NCI-H82 (cell line): ENCODE measurements around the gene ZNF335.
A peak's percentile ranks its signal among the peaks of the same experiment; 100 is the strongest.

Experiments
- DNase-seq: peaks from one replicate; lab custom pipeline; 2025; lab: John Stamatoyannopoulos, UW

The ZNF335 gene

GRCh38 chr20:45951925-45952834 is 19.8 kb downstream of the ZNF335 start:
- DNase-seq, result no peak

DNA sequence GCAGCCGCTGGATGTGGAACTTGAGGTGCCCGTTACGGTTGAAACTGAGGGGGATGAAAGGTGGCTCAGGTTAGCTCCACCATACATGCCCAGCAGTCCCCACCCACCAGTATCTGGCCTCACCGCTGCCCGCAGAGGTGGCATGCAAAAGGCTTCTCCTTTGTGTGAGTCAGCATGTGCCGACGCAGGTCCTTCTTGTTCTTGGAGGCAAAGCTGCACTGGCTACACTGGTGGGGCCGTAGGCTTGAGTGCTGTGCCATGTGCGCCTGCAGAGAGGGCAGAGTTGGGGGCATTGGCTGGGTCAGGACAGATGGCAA is 21.7 kb downstream of the ZNF335 start:
- DNase-seq, result no peak

GRCh38 chr20:45949542-45950329 is 22.3 kb downstream of the ZNF335 start:
- DNase-seq, result peak; percentile 28

DNA sequence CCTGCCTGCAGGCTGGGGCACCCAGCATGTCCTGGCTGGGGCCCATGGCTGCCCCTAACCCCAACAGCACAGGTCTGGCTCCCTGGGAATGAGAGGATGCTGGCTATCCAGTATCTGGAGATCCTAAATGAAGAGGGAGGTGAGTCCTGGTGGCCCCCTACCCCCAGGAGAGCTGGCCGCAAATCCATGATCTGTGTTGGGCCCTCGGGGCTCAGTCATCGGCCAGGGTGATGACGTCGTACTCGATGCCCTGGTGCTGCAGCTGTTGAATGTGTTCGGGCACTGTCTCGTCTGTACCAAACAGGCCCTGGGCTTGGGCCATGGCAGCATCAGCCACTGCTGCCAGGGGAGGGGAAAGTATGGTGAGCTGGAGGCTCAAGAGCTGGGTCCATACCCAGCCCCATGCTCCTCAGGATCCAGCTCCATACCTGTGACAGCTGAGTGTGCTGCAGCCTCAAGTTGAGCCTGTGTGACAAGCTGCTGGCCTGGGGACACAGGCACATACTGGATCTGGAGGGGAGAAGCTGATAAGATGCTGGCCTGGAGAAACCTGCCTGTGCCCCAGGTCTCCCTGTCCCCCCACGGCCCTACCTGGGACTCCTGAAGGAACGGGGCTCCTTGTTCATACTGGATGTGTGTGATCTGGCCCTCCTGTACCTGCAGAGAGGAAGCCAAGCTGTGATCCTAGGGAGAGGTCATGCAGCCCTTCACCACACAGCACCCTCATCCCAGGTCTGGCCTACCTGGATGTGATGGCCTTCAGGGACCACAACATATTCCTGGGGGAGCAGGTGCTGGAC is 23.1 kb downstream of the ZNF335 start:
- DNase-seq, result no peak

GRCh38 chr20:45948261-45948733 is 23.7 kb downstream of the ZNF335 start:
- DNase-seq, result no peak

GRCh38 chr20:45947110-45947866 is 24.7 kb downstream of the ZNF335 start:
- no peak for DNase-seq

DNA sequence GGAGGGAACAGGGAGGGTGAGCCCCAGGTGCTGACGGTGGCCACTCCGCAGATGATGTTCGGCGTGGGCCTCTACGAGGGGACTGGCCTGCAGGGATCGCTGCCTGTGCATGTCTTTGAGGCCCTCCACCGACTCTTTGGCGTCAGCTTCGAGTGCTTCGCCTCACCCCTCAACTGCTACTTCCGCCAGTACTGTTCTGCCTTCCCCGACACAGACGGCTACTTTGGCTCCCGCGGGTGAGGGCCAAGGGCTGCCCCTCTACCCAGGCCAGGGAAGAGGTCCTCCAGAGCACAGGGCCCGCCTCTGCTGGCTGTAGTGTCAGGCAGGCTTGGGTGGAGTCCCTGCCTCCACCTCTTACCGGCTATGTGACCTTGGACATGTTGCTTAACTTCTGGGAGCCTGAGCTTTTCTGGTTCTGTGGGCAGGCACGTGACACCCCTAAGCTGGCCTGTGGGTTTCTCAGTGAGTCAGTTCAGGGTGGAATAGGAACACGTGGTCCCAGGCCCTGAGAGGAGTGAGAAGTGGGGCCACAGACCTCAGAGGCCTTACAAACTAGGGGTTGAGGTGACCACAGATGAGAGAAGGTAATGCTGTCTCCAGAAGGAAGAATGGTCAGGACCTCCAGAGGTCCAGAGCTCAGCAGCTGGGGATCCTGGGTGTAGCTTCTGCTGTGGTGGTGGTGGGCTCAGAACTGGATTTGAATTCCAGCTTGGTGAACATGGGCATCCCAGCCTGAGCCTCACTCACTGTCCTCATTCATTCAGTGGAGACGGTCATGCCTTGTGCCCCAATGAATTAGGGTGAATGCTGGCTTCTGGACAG is 25.6 kb downstream of the ZNF335 start:
- DNase-seq, result no peak

- no peak for DNase-seq
Measured at GRCh38 chr20:45945678-45946148, 26.3 kb downstream of the ZNF335 start.

DNA sequence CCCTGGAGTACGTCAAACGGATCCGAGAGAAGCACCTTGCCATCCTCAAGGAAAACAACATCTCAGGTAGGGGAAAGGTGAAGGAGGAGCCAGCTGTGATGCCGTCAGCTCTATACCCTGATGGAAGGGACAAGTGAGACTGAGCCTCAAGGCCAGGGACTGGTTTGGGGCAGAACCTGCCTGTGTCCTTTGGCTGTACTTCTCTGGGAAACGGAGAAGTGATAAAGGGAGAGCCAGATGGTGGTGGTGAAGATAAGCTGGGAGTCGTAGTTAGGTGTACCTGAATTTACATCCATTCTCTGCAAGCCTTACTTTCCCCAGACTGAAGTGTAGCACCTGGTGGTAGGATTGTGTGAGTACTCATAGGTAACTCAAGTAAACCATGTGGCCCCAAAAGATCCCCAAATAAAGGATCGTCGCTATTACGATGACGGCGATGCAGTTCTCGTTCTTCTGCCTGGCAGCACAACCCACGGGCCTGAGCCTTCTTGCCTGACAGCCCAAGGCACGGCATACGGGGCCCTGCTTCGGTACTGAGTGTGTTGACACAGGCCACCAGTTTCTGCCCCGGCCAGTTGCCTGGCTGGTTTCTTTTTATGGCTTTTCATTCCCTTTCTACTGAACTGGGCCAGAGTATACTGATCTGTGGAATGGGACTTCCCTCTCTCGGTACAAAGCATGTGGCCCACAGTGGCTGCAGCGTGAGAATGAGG is 26.9 kb downstream of the ZNF335 start:
- no peak for DNase-seq

- no peak for DNase-seq
Measured at GRCh38 chr20:45944151-45944964, 27.6 kb downstream of the ZNF335 start.

DNA sequence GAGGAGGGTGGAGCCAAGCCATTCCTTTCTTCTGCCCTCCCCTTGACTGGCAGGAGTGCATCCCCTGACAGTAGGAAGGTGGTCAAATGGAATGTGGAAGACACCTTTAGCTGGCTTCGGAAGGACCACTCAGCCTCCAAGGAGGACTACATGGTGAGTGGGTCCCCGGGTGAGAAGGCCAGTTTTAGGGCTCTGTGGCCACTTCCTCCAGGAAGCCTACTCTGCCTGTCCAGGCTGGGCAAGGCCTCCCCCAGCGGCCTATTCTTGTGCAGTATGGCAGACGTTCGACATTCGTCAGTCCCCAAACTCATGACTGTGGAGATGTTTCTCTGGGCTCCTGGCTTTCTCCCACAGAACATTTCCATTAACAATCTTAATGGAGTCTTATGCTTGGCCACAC is 28.4 kb downstream of the ZNF335 start:
- no peak for DNase-seq

DNA sequence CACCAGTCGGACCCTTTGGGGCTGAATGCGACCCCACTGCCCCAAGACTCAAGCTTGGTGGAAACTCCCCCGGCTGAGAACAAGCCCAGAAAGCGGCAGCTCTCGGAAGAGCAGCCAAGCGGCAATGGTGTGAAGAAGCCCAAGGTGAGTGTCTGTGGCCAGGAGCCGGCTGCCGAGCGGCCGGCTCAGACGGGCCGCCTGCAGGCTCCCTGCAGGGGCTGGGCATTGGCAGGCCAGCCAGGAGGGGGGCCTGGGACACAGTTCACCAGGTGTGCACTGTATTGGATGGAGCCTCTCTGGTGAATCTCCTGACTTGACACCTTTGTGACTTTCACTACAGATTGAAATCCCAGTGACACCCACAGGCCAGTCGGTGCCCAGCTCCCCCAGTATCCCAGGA is 31.5 kb downstream of the ZNF335 start:
- DNase-seq, result no peak

DNA sequence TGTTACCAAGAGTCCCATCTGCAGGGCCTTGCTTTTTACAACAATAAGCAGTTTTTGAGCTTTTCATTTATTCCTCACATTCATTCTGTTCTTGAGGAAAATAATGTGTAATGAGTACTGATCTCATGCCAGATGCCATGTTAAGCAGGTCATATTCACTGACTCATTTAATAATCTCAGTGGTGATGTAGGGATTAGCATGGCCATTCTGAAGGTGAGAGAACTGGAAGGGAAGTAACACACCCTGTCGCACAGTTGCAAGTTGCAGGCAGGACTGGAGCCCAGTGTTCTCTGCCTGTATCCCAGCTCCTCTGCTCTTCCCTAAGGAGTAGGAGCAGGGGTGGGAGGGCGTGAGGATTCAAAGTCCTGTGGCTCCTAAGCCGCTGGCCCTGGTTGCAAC is 31.9 kb downstream of the ZNF335 start:
- no peak for DNase-seq

GRCh38 chr20:45938727-45939438 is 33.1 kb downstream of the ZNF335 start:
- DNase-seq, result peak; percentile 48

- no peak for DNase-seq
Measured at GRCh38 chr20:45937765-45938164, 34.2 kb downstream of the ZNF335 start.

DNA sequence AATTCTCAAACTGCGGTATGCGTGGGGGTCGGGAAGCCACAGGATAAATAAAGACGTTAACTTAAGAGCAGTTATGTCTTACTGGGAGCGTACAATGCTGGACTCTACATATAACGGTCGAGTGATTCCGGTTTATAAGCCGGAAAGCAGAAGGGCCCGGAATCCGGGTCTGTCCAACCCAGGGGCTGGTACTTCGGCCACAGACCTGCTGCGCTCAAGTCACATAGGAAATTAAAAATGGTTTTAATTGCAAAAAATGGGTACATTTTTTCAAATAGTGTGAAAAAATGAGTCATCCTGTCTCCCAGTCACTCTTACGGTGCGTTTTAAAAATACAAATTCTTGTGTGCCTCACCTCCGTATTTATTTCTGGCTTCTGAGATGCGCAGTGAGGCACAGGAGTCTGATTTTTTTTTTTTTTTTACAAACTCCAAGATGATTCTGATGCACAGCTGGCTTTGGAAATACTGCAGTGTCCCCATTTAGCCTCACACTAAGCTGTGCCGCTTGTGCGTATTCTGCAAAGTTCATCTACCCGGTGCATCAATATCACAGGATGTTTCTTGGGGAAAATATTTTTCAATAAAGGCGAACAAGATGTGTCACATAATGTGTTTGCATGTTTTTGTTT is 36.5 kb downstream of the ZNF335 start:
- peak; percentile 44 for DNase-seq

GRCh38 chr20:45934586-45935415 is 37.2 kb downstream of the ZNF335 start, which contains the start of gene PCIF1:
PCIF1 (plus strand) TSS chr20:45934683; CDS start chr20:45939000, 4,317 bp downstream.
- DNase-seq, result peak; percentile 99
